ENCODE measurements around the gene ATN1.

ATN1 gene

DNA sequence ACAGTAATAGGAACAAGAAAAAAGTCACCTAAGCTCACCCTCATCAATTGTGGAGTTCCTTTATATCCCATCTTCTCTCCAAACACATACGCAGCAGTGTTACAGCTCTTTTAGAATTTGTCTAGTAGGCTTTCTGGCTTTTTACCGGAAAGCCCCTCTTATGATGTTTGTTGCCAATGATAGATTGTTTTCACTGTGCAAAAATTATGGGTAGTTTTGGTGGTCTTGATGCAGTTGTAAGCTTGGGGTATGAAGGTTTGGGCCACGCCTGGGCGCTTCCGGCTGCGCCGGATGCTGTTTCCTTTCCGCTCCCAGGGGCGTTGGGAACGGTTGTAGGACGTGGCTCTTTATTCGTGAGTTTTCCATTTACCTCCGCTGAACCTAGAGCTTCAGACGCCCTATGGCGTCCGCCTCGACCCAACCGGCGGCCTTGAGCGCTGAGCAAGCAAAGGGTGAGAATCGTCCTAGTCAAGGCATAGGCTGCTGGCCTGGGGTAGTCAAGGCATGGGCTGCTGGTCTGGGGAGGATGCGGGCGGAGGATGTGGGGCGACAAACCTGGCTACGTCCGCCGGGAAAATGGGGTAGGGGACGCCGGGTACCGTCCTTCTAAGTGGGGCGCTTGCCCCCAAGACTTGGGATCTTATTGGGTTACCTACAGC is 16.1 kb downstream of the ATN1 start, which contains the start of the genes C12orf57 and RNU7-1:
C12orf57 (plus strand) TSS at position 301 of the 659 bp plus-strand sequence; CDS start at position 401, 100 bp downstream.
RNU7-1 (plus strand) TSS at position 95 of the 659 bp plus-strand sequence.
- H3K27ac Mint-ChIP-seq: peak within 1 kb of the TSS; percentile 100
- H3K4me3 Mint-ChIP-seq: peak within 1 kb of the TSS; percentile 99

DNA sequence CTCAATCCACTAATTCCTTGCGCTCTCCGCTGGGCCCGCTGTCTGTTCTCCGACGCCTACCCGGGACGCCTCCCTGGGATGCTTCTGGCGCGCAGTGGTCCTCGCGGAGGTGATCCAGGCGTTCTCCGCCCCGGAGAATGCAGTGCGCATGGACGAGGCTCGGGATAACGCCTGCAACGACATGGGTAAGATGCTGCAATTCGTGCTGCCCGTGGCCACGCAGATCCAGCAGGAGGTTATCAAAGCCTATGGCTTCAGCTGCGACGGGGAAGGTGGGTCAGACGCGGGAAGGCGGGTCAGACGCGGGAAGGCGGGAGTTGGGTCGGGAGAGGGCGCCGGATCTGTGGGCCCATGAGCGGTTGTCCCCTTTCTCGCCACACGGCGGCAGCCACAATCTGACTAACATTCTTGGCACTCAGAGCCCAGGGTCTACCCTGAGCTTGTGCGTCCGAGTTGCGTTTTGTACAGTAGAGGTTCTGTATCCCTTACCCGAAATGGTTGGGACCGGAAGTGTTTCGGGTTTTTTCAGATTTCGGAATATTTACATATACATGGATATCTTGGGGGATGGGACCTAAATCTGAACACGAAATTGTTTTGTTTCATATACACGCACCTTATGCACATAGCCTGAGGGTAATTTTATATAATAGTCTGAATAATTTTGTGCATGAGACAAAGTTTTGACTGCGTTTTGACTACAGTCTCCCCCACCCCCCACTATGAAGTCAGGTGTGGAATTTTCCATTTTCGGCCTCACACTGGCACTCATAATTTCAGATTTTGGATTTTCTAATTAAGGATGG is 16.8 kb downstream of the ATN1 start:
- peak overlapping the region; percentile 99 for H3K4me3 Mint-ChIP-seq
- no peaks in the 10 kb centered on the region for H3K9me3 Mint-ChIP-seq
- H3K36me3 Mint-ChIP-seq: peaks cover 9% of the 10 kb centered on the region
- H3K4me1 Mint-ChIP-seq: peaks cover 72% of the 10 kb centered on the region
- H3K27ac Mint-ChIP-seq: peak overlapping the region; percentile 100
- no peaks in the 10 kb centered on the region for H3K27me3 Mint-ChIP-seq

More for the DNA sequence above, 16.1 kb downstream of the ATN1 start, which contains the start of the genes C12orf57 and RNU7-1:
- H3K9me3 Mint-ChIP-seq: no peaks in the 10 kb centered on the region
- no peaks in the 10 kb centered on the region for H3K27me3 Mint-ChIP-seq
- peaks cover 9% of the 10 kb centered on the region for H3K36me3 Mint-ChIP-seq
- peaks cover 72% of the 10 kb centered on the region for H3K4me1 Mint-ChIP-seq

GRCh38 chr12:6945613-6946012 is 17.9 kb downstream of the ATN1 start:
- Mint-ChIP-seq H3K27ac (peak overlapping the region; percentile 100), H3K9me3 (no peaks in the 10 kb centered on the region), H3K4me3 (peak overlapping the region; percentile 99), H3K4me1 (peaks cover 80% of the 10 kb centered on the region), H3K27me3 (no peaks in the 10 kb centered on the region), H3K36me3 (peaks cover 6% of the 10 kb centered on the region)

- Mint-ChIP-seq H3K27me3 (no peaks in the 10 kb centered on the region), H3K4me1 (peaks cover 85% of the 10 kb centered on the region), H3K36me3 (peaks cover 6% of the 10 kb centered on the region), H3K4me3 (peak overlapping the region; percentile 99), H3K27ac (peak overlapping the region; percentile 100), H3K9me3 (no peaks in the 10 kb centered on the region)
Measured at GRCh38 chr12:6946033-6946919, 18.5 kb downstream of the ATN1 start.

- Mint-ChIP-seq H3K36me3 (peaks cover 6% of the 10 kb centered on the region), H3K27ac (peak overlapping the region; percentile 100), H3K9me3 (no peaks in the 10 kb centered on the region), H3K4me3 (peak overlapping the region; percentile 99), H3K27me3 (no peaks in the 10 kb centered on the region), H3K4me1 (peaks cover 85% of the 10 kb centered on the region)
Measured at GRCh38 chr12:6946920-6947374, 19.2 kb downstream of the ATN1 start.

GRCh38 chr12:6947615-6948014 is 19.9 kb downstream of the ATN1 start:
- Mint-ChIP-seq H3K4me3 (peak overlapping the region; percentile 99), H3K27ac (peak overlapping the region; percentile 99), H3K27me3 (no peaks in the 10 kb centered on the region), H3K4me1 (peaks cover 79% of the 10 kb centered on the region), H3K36me3 (peaks cover 10% of the 10 kb centered on the region), H3K9me3 (no peaks in the 10 kb centered on the region)

- Mint-ChIP-seq H3K36me3 (peaks cover 19% of the 10 kb centered on the region), H3K4me3 (peak overlapping the region; percentile 99), H3K4me1 (peaks cover 70% of the 10 kb centered on the region), H3K9me3 (no peaks in the 10 kb centered on the region), H3K27ac (peak overlapping the region; percentile 99), H3K27me3 (no peaks in the 10 kb centered on the region)
Measured at GRCh38 chr12:6948873-6949594, 21.3 kb downstream of the ATN1 start.

DNA sequence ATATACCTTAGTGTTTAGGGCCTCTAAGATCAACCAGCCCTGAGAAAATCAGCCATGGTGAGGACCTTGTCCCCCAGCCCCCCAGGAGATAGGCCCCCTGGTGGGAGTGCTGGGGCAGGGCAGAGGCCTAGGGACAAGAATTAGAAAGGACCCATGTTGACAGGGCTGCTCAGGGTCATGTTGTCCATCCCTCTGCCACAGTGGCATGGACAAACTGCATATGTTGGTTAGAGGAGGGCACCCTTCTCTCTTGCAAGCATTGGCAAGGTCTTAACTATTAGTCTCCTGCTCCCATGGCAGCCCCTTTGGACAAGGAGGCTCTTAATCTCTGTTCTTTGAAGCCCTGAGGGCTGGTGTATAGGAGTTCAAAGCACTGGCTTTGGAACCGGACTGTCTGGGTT is 22.6 kb downstream of the ATN1 start:
- H3K4me3 Mint-ChIP-seq: peak overlapping the region; percentile 99
- peak overlapping the region; percentile 99 for H3K27ac Mint-ChIP-seq
- H3K36me3 Mint-ChIP-seq: peaks cover 29% of the 10 kb centered on the region

GRCh38 chr12:6950811-6951540 is 23.2 kb downstream of the ATN1 start, which contains the start of gene PTPN6:
Gene PTPN6, plus strand, starts transcription at chr12:6951356. Its CDS starts 157 bp downstream, at chr12:6951513.
- H3K27me3 Mint-ChIP-seq: no peaks in the 10 kb centered on the region
- peaks cover 72% of the 10 kb centered on the region for H3K4me1 Mint-ChIP-seq
- no peaks in the 10 kb centered on the region for H3K9me3 Mint-ChIP-seq
- peak within 1 kb of the TSS; percentile 99 for H3K27ac Mint-ChIP-seq
- H3K36me3 Mint-ChIP-seq: peaks cover 30% of the 10 kb centered on the region
- peak within 1 kb of the TSS; percentile 99 for H3K4me3 Mint-ChIP-seq

More for the DNA sequence above, 22.6 kb downstream of the ATN1 start:
- Mint-ChIP-seq H3K4me1 (peaks cover 72% of the 10 kb centered on the region), H3K27me3 (no peaks in the 10 kb centered on the region), H3K9me3 (no peaks in the 10 kb centered on the region)

- Mint-ChIP-seq H3K27ac (peak overlapping the region; percentile 98), H3K9me3 (no peaks in the 10 kb centered on the region), H3K27me3 (no peaks in the 10 kb centered on the region), H3K4me1 (peaks cover 72% of the 10 kb centered on the region), H3K36me3 (peaks cover 36% of the 10 kb centered on the region), H3K4me3 (peak overlapping the region; percentile 99)
Measured at GRCh38 chr12:6951551-6952120, 23.9 kb downstream of the ATN1 start.

DNA sequence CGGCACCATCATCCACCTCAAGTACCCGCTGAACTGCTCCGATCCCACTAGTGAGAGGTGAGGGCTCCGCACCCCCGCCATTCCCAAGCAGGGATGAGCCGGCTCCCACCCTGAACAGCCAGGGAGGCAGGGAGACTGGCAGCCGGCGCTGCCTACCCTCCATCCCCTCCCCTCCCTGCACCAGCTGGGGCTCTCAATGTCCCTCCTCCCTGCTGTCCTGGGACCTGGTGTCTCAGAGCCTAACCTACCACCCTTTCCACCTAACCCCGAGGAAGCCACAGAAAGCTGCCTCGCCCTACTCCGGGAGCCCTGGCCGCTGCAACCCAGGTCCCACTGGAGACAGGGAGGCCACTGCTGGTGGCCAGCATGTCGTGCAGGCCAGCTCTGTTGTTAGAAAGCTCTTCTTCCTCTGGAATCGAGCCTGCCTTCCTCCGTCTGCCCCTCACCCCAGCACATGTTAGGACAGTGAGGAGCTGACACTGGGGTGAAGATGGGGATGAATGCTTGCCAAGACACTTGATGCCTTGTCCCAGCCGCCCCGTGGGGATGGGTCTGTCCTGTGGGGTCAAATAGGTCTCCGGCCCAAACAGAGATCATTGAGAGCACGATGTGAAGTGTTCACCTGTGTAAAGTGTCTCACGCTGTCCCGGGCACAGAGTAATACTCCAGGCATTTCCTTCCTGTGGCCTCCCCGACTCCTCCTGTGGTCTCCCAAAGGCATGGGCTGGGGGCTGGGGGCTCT is 24.5 kb downstream of the ATN1 start:
- Mint-ChIP-seq H3K27me3 (no peaks in the 10 kb centered on the region), H3K36me3 (peaks cover 37% of the 10 kb centered on the region), H3K27ac (peak overlapping the region; percentile 98), H3K4me3 (peak overlapping the region; percentile 99), H3K4me1 (peaks cover 72% of the 10 kb centered on the region), H3K9me3 (no peaks in the 10 kb centered on the region)

GRCh38 chr12:6952863-6953441 is 25.2 kb downstream of the ATN1 start:
- H3K27ac Mint-ChIP-seq: peak overlapping the region; percentile 98
- H3K36me3 Mint-ChIP-seq: peaks cover 37% of the 10 kb centered on the region
- H3K4me1 Mint-ChIP-seq: peaks cover 72% of the 10 kb centered on the region
- no peaks in the 10 kb centered on the region for H3K27me3 Mint-ChIP-seq
- peak overlapping the region; percentile 99 for H3K4me3 Mint-ChIP-seq
- no peaks in the 10 kb centered on the region for H3K9me3 Mint-ChIP-seq
